OCI-LY3 (cell line): ENCODE data around the gene KIF20B.

Experiments
- H2AFZ ChIP-seq: fragments of 200-600, 300-600 bp; shearing (Covaris generic); 2 replicates; pipeline ENCODE4 v1.6.0; 2014; ENCODE audit warnings: antibody characterized with exemption, low read depth, low read length
- H3K27ac ChIP-seq: fragments of 200-600, 300-600 bp; sonication (generic); 2 replicates; pipeline ENCODE4 v1.5.1; 2014; ENCODE audit warnings: mild to moderate bottlenecking, low read length, moderate library complexity, mixed read lengths
- H3K27me3 ChIP-seq: fragments of 200-600, 300-600 bp; sonication (generic); 2 replicates; pipeline ENCODE4 v1.6.1; 2014; ENCODE audit warnings: low read depth, low read length, mixed read lengths
- H3K36me3 ChIP-seq: fragments of 200-600, 300-600 bp; sonication (generic); replicated peaks from 2 replicates; pipeline ENCODE3; 2014; ENCODE audit warnings: low read depth, low read length, mixed read lengths
- H3K4me1 ChIP-seq: fragments of 300-600, 200-600 bp; sonication (generic); 2 replicates; pipeline ENCODE4 v1.6.1; 2014; ENCODE audit warnings: low read length, mixed read lengths
- H3K4me2 ChIP-seq: fragments of 200-600, 300-600 bp; sonication (generic); 2 replicates; pipeline ENCODE4 v1.6.1; 2014; ENCODE audit warnings: low read length, mixed read lengths
- H3K4me3 ChIP-seq: fragments of 300-600, 200-600 bp; sonication (generic); 2 replicates; pipeline ENCODE4 v1.5.1; 2014; ENCODE audit warnings: antibody characterized with exemption, mild to moderate bottlenecking, low read length, moderate library complexity
- H3K79me2 ChIP-seq: fragments of 300-600, 200-600 bp; shearing (Covaris generic); 2 replicates; pipeline ENCODE4 v1.6.1; 2014; ENCODE audit warnings: mild to moderate bottlenecking, low read length, mixed read lengths
- H3K9ac ChIP-seq: fragments of 300-600, 200-600 bp; shearing (Covaris generic); 2 replicates; pipeline ENCODE4 v1.6.0; 2014; ENCODE audit warnings: mild to moderate bottlenecking, low read length, moderate library complexity
- H3K9me3 ChIP-seq: fragments of 200-600, 300-600 bp; shearing (Covaris generic); 2 replicates; pipeline ENCODE4 v1.6.1; 2014; ENCODE audit warnings: low read length, mixed read lengths; ENCODE audit not compliant: insufficient read depth
- H4K20me1 ChIP-seq: fragments of 200-600, 300-600 bp; sonication (generic); 2 replicates; pipeline ENCODE4 v1.6.1; 2016; ENCODE audit warnings: low read length, mixed read lengths; ENCODE audit not compliant: insufficient read depth
- EZH2phosphoT487 ChIP-seq: fragments of 200-600 bp; shearing (Covaris generic); IDR thresholded peaks from 2 replicates; pipeline ENCODE4 v1.6.1; 2018; ENCODE audit warnings: antibody characterized with exemption, mixed run types, low read depth
- TF ChIP-seq, protein P1 (sequence below): fragments of 200-600, 300-600 bp; sonication (generic); IDR thresholded peaks from 2 replicates; pipeline ENCODE4 v1.5.1; 2014; ENCODE audit warnings: antibody characterized with exemption, low read length, low read depth

KIF20B gene, protein sequence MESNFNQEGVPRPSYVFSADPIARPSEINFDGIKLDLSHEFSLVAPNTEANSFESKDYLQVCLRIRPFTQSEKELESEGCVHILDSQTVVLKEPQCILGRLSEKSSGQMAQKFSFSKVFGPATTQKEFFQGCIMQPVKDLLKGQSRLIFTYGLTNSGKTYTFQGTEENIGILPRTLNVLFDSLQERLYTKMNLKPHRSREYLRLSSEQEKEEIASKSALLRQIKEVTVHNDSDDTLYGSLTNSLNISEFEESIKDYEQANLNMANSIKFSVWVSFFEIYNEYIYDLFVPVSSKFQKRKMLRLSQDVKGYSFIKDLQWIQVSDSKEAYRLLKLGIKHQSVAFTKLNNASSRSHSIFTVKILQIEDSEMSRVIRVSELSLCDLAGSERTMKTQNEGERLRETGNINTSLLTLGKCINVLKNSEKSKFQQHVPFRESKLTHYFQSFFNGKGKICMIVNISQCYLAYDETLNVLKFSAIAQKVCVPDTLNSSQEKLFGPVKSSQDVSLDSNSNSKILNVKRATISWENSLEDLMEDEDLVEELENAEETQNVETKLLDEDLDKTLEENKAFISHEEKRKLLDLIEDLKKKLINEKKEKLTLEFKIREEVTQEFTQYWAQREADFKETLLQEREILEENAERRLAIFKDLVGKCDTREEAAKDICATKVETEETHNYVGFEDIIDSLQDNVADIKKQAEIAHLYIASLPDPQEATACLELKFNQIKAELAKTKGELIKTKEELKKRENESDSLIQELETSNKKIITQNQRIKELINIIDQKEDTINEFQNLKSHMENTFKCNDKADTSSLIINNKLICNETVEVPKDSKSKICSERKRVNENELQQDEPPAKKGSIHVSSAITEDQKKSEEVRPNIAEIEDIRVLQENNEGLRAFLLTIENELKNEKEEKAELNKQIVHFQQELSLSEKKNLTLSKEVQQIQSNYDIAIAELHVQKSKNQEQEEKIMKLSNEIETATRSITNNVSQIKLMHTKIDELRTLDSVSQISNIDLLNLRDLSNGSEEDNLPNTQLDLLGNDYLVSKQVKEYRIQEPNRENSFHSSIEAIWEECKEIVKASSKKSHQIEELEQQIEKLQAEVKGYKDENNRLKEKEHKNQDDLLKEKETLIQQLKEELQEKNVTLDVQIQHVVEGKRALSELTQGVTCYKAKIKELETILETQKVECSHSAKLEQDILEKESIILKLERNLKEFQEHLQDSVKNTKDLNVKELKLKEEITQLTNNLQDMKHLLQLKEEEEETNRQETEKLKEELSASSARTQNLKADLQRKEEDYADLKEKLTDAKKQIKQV (N-terminal part only)

DNA sequence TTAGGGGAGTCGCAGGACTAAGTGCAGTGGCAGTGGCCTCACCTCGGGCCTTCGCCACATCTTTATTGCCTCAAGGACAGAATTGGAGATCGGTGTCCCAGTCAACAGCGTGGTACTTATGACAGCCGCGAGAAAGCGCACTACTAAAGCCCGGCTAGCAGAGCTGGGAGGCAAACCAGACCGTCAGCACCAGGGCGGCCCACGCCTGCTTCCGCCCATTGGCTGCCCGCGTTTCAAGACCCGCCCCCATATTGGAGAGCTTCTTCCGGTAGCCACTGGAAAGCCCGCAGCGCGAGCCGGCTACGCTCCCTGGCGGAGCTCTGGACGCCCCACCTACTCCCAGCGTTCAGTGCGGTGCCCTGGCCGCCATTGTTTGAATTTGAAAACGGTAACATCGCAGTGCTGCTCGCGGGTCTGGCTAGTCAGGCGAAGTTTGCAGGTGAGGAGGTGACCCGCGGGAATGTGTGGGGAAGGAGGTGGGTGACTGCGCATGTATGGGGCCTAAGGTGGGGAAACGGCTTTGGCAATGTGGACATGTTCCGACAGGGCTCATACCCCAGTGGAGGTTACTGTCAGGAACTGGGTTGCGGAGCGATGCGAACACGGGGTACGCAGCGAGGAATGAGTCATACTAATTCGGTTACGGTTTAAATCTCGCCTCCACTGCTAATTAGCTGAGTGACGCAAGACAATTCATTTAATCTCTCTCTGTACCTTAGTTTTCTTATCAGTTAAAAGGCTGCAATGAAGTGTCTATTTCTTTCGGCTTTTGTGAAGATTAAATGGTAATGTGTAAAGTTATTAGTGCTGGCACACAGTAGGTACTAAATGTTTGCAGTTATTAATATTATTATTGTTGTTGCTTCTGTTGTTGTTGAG lies at the start of gene KIF20B:
KIF20B (plus strand) TSS at position 349 of the 879 bp plus-strand sequence. CDS start 3,705 bp downstream, outside the sequence.
- Histone ChIP-seq H2AFZ (peak within 1 kb of the TSS; percentile 92), H3K27ac (peak within 1 kb of the TSS; percentile 81), H3K9me3 (no peaks in the 10 kb centered on the region), H3K4me3 (peak within 1 kb of the TSS; percentile 96), H3K36me3 (peaks cover 5% of the 10 kb centered on the region), H4K20me1 (peaks cover 10% of the 10 kb centered on the region; the same call in 1 of the 2 replicates), H3K4me1 (peaks cover 27% of the 10 kb centered on the region), H3K79me2 (peaks cover 50% of the 10 kb centered on the region), H3K9ac (peak within 1 kb of the TSS; percentile 86), H3K27me3 (no peaks in the 10 kb centered on the region), H3K4me2 (peak within 1 kb of the TSS; percentile 90)
- TF ChIP-seq, protein P1, sequence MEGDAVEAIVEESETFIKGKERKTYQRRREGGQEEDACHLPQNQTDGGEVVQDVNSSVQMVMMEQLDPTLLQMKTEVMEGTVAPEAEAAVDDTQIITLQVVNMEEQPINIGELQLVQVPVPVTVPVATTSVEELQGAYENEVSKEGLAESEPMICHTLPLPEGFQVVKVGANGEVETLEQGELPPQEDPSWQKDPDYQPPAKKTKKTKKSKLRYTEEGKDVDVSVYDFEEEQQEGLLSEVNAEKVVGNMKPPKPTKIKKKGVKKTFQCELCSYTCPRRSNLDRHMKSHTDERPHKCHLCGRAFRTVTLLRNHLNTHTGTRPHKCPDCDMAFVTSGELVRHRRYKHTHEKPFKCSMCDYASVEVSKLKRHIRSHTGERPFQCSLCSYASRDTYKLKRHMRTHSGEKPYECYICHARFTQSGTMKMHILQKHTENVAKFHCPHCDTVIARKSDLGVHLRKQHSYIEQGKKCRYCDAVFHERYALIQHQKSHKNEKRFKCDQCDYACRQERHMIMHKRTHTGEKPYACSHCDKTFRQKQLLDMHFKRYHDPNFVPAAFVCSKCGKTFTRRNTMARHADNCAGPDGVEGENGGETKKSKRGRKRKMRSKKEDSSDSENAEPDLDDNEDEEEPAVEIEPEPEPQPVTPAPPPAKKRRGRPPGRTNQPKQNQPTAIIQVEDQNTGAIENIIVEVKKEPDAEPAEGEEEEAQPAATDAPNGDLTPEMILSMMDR = peak; percentile 32; the same call in 1 of the 2 replicates
- TF ChIP-seq EZH2phosphoT487 = no peak

DNA sequence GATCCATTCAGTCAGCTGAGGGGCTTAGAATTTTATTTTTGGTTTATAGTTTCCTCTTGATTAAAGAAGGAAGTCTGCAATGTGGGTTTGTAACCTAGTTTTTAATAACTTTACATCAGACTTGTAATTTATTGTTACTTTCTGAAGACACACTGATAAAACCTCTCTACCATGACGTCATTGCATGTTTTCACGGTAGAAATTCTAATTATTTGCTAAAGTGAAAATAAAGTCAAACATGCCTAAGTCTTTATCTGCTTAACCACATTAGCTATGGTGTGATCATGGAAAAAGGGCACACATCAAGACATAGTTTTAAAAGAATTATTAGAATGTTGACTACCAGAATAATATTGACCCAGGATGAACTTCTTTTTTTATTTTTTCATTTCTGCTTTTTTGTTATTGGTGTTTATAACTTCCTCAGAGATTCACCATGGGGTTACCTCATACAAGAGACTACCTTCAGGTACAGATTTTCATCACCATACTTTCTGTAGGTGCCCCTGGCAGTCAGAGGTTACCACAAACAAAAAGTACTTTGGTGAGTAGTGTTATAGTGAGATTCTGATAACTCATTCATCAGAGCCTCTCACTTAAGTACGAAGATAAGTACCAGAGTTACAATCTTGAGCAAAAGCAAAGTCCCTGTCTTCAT lies 49.3 kb upstream of the KIF20B start:
- peak overlapping the region; percentile 52 for H3K4me3 ChIP-seq
- no peak for TF ChIP-seq EZH2phosphoT487
- TF ChIP-seq, protein P1 = no peak
- H2AFZ ChIP-seq = peak overlapping the region; percentile 51; the same call in 1 of the 2 replicates
- H3K9ac ChIP-seq = peak overlapping the region; percentile 54
- peak overlapping the region; percentile 94 for H3K27ac ChIP-seq
- no peaks in the 10 kb centered on the region for H3K27me3 ChIP-seq
- peaks cover 8% of the 10 kb centered on the region for H3K36me3 ChIP-seq
- H4K20me1 ChIP-seq = no peaks in the 10 kb centered on the region
- H3K79me2 ChIP-seq = no peaks in the 10 kb centered on the region
- H3K4me2 ChIP-seq = peak overlapping the region; percentile 88
- H3K4me1 ChIP-seq = peaks cover 47% of the 10 kb centered on the region
- H3K9me3 ChIP-seq = peaks cover 3% of the 10 kb centered on the region; the same call in 1 of the 2 replicates

DNA sequence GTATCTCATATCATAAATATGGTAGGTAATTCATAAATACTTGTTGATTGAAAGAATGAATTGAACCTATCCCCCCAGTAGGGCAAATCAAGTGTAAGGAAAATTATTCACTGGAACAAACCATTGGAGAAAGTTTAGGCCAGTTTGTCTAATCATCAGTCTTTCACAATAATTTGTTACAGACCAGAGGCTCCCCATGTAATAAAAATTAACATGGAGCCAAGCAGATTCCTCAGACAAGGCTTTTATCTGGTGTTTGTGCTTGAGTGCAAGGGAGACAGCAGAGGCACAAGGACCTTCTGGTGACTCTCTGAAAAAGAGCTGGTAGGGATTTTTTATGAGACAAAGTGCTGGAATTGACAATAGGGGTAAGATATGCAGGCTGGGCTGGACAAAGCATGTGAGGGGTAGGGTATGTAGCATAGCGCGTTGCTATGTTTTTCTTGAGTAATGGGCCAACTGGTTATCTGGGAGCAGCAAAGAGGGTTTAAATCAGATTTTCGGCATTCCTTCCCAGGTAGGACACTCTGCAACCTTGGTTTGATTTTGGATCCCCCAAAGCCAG lies 48.5 kb upstream of the KIF20B start:
- Histone ChIP-seq H4K20me1 (no peaks in the 10 kb centered on the region), H3K27me3 (no peaks in the 10 kb centered on the region), H2AFZ (no peak overlapping the region), H3K36me3 (peaks cover 8% of the 10 kb centered on the region), H3K9ac (peak overlapping the region; percentile 54), H3K9me3 (peaks cover 3% of the 10 kb centered on the region; the same call in 1 of the 2 replicates), H3K4me2 (peak overlapping the region; percentile 88), H3K4me3 (peak overlapping the region; percentile 52; the same call in 1 of the 2 replicates), H3K79me2 (no peaks in the 10 kb centered on the region), H3K27ac (peak overlapping the region; percentile 94), H3K4me1 (peaks cover 42% of the 10 kb centered on the region)
- no peak for TF ChIP-seq EZH2phosphoT487
- TF ChIP-seq, protein P1 = no peak
